Left ventricle myocardium superior (tissue), 1 donor: ENCODE results near the gene PTAFR. TPM values are rescaled to one million over a fixed set of nuclear protein-coding genes. Genes with fewer than 3 reads are reported as not detected.
A peak's percentile ranks its signal among the peaks of the same experiment; 100 is the strongest.

Source experiments
- ATAC-seq: fragments of 200-7000 bp; cut with Tn5 transposase; one replicate; pipeline ENCODE4 v1.9.1; 2020; ENCODE audit warnings: mild to moderate bottlenecking, moderate library complexity
- DNase-seq: peaks from one replicate; pipeline ENCODE4 v3.0.0-alpha.2; 2020
- intact Hi-C: fragments of 100-400 bp; cut with micrococcal nuclease; formaldehyde crosslinking; loops from one replicate; pipeline ENCODE4 v1.11.0; 2022
- total RNA-seq: library from RNA; stranded (reverse); fragmentation: NEBNext Ultra II Directional; extraction: Animal tissue kit (Norgen Biotek cat#: 25700); gene quantifications from one replicate; pipeline ENCODE4 v1.2.1, GENCODE V29; 2021
- donor health status: DM: no; HTN: yes; CAD: no; lungs with severe emphysema.

The PTAFR gene
- total RNA-seq, 1 donor from 2014 or later: 2.2 TPM

- ATAC-seq (no peak), DNase-seq (no peak)
- intact Hi-C loops: no loop called here
These were observed 4.1 kb upstream of the PTAFR start for GRCh38 chr1:28180306-28181305.

- intact Hi-C loops: no loop called here
- ATAC-seq (no peak), DNase-seq (no peak)
These were observed 2.4 kb upstream of the PTAFR start for GRCh38 chr1:28178690-28179485.

GRCh38 chr1:28175955-28176485, 470 bp downstream of the PTAFR start:
- ATAC-seq: no peak
- intact Hi-C loops: no loop called here

GRCh38 chr1:28173980-28174297, 2.6 kb downstream of the PTAFR start:
- intact Hi-C loops: no loop called here
- DNase-seq (no peak), ATAC-seq (peak; percentile 16)

More at GRCh38 chr1:28175955-28176485, 470 bp downstream of the PTAFR start:
- no peak for DNase-seq

GRCh38 chr1:28173151-28173979, 3.1 kb downstream of the PTAFR start:
- no peak for DNase-seq
- no peak for ATAC-seq
- intact Hi-C loops: no loop called here

- DNase-seq (no peak), ATAC-seq (peak; percentile 55)
- intact Hi-C loops: no loop called here
These were observed 3.8 kb downstream of the PTAFR start for GRCh38 chr1:28172713-28173150.

GRCh38 chr1:28171246-28171645, 5.2 kb downstream of the PTAFR start:
- ATAC-seq: no peak
- intact Hi-C loops: no loop called here
- no peak for DNase-seq

GRCh38 chr1:28170001-28170596, 6.4 kb downstream of the PTAFR start:
- intact Hi-C loops: no loop called here
- no peak for ATAC-seq
- no peak for DNase-seq

GRCh38 chr1:28163496-28164161, 12.9 kb downstream of the PTAFR start:
- no peak for DNase-seq
- ATAC-seq: no peak
- intact Hi-C loops: no loop called here

- DNase-seq (no peak), ATAC-seq (no peak)
- intact Hi-C loops: no loop called here
These were observed 14.3 kb downstream of the PTAFR start for GRCh38 chr1:28162151-28162550.

GRCh38 chr1:28161751-28162150, 14.7 kb downstream of the PTAFR start:
- intact Hi-C loops: no loop called here
- DNase-seq (no peak), ATAC-seq (no peak)

GRCh38 chr1:28160782-28161266, 15.7 kb downstream of the PTAFR start:
- DNase-seq (no peak), ATAC-seq (peak; percentile 74)
- intact Hi-C loops: no loop called here

GRCh38 chr1:28159680-28160079, 16.8 kb downstream of the PTAFR start:
- DNase-seq (no peak), ATAC-seq (no peak)
- intact Hi-C loops: no loop called here

- no peak for DNase-seq
- no peak for ATAC-seq
- intact Hi-C loops: no loop called here
These were observed 17.2 kb downstream of the PTAFR start for GRCh38 chr1:28159243-28159642.

- intact Hi-C loops: no loop called here
- DNase-seq (no peak), ATAC-seq (no peak)
These were observed 18.6 kb downstream of the PTAFR start for GRCh38 chr1:28157894-28158293.

- intact Hi-C loops: no loop called here
- DNase-seq: peak; percentile 35
- peak; percentile 36 for ATAC-seq
These were observed 19.7 kb downstream of the PTAFR start for GRCh38 chr1:28156821-28157220.

GRCh38 chr1:28155628-28156027, 20.9 kb downstream of the PTAFR start:
- DNase-seq (no peak), ATAC-seq (no peak)
- intact Hi-C loops: no loop called here

GRCh38 chr1:28154078-28154594, 22.4 kb downstream of the PTAFR start:
- DNase-seq (no peak), ATAC-seq (no peak)
- intact Hi-C loops: no loop called here
